GM23338 (cell line): ENCODE data around the gene CTBP2.

Source experiments
- CREB1 ChIP-seq: fragments of 250-450 bp; sonication (Bioruptor Pico); IDR thresholded peaks from 2 replicates; pipeline ENCODE4 v1.5.0; 2020; ENCODE audit warnings: low read depth, mild to moderate bottlenecking, moderate library complexity
- CTCF ChIP-seq, 2 experiments: fragments of 200-600 bp in 1 of 2; sonication (generic) in 1 of 2; conservative IDR thresholded peaks; 2 replicates each; pipeline versions ENCODE4 v1.5.1 to v1.6.1; 2016 to 2017; ENCODE audit warnings: antibody characterized with exemption in 2 of 2, low read depth in 2 of 2, mild to moderate bottlenecking in 2 of 2, moderate library complexity in 1 of 2
- ETS1 ChIP-seq: IDR thresholded peaks from 2 replicates; pipeline ENCODE4 v1.6.1; 2016; ENCODE audit warnings: antibody characterized with exemption
- EZH2 ChIP-seq: fragments of 200-600 bp; sonication (generic); IDR thresholded peaks from one replicate; pipeline ENCODE4 v1.8.0; 2017; ENCODE audit warnings: antibody characterized with exemption, mild to moderate bottlenecking, low read depth; ENCODE audit not compliant: unreplicated experiment
- EZH2phosphoT487 ChIP-seq: fragments of 200-600 bp; sonication (generic); IDR thresholded peaks from one replicate; pipeline ENCODE4 v1.8.1; 2018; ENCODE audit warnings: antibody characterized with exemption; ENCODE audit not compliant: unreplicated experiment
- JUNB ChIP-seq: IDR thresholded peaks from one replicate; pipeline ENCODE4 v1.6.1; 2016; ENCODE audit warnings: antibody characterized with exemption; ENCODE audit not compliant: unreplicated experiment
- POLR2AphosphoS5 ChIP-seq: IDR thresholded peaks from 2 replicates; pipeline ENCODE4 v1.6.1; 2016; ENCODE audit warnings: antibody characterized with exemption, low read depth
- REST ChIP-seq: IDR thresholded peaks from one replicate; pipeline ENCODE4 v1.6.1; 2018; ENCODE audit warnings: antibody characterized with exemption; ENCODE audit not compliant: unreplicated experiment
- STAT1 ChIP-seq: IDR thresholded peaks from one replicate; pipeline ENCODE4 v1.6.1; 2016; ENCODE audit warnings: antibody characterized with exemption; ENCODE audit not compliant: unreplicated experiment
- ZNF114 ChIP-seq: fragments of 250-450 bp; sonication (Bioruptor Pico); IDR thresholded peaks from 2 replicates; pipeline ENCODE4 v1.5.0; 2020; ENCODE audit warnings: mild to moderate bottlenecking, moderate library complexity
- ZNF331 ChIP-seq: fragments of 250-450 bp; sonication (Bioruptor Pico); IDR thresholded peaks from 2 replicates; pipeline ENCODE4 v1.5.0; 2020; ENCODE audit warnings: low read depth, mild to moderate bottlenecking, moderate library complexity
- ZNF462 ChIP-seq: fragments of 250-450 bp; sonication (Bioruptor Pico); IDR thresholded peaks from 2 replicates; pipeline ENCODE4 v1.5.0; 2020; ENCODE audit warnings: mild to moderate bottlenecking, moderate library complexity

- no peak for TF ChIP-seq CTCF (conservative IDR thresholded peaks at IDR 0.05; ENCODE audit: low read depth in 2 of 2)
- TF ChIP-seq EZH2phosphoT487, result no peak
- no peak for TF ChIP-seq REST
- TF ChIP-seq EZH2, result no peak
- no peak for TF ChIP-seq ZNF331
- no peak for TF ChIP-seq STAT1
- TF ChIP-seq POLR2AphosphoS5, result no peak
- no peak for TF ChIP-seq CREB1 (CRISPR knock-in tag)
- no peak for TF ChIP-seq JUNB
- TF ChIP-seq ETS1, result no peak
- TF ChIP-seq ZNF462 (CRISPR knock-in tag), result no peak
- no peak for TF ChIP-seq ZNF114 (CRISPR knock-in tag)
These were observed 55.8 kb downstream of the CTBP2 start for GRCh38 chr10:125104559-125104958.
